22Rv1 (cell line): ENCODE results near the gene NFATC2.

Experiments
- H3K27ac ChIP-seq: fragments of 450-650 bp; 2 replicates; pipeline ENCODE4 v1.5.1; 2017
- CTCF ChIP-seq: fragments of 450-650 bp; IDR thresholded peaks from 2 replicates; pipeline ENCODE4 v1.5.1; 2017; ENCODE audit warnings: mild to moderate bottlenecking
- ZFX ChIP-seq: fragments of 450-650 bp; IDR thresholded peaks from 2 replicates; pipeline ENCODE4 v1.6.1; 2017; ENCODE audit warnings: antibody characterized with exemption, borderline replicate concordance

The NFATC2 gene

GRCh38 chr20:51525241-51526105, 17.0 kb downstream of the NFATC2 start:
- H3K27ac ChIP-seq, result no peak overlapping the region
- no peak for TF ChIP-seq CTCF
- no peak for TF ChIP-seq ZFX

- no peak for TF ChIP-seq CTCF
- TF ChIP-seq ZFX, result no peak
- H3K27ac ChIP-seq, result no peak overlapping the region
Measured at GRCh38 chr20:51523276-51524013, 19.1 kb downstream of the NFATC2 start.

- H3K27ac ChIP-seq, result no peak overlapping the region
- TF ChIP-seq CTCF (no peak), ZFX (no peak)
Measured at GRCh38 chr20:51522207-51522606, 20.3 kb downstream of the NFATC2 start.

GRCh38 chr20:51517839-51518238, 24.7 kb downstream of the NFATC2 start:
- TF ChIP-seq CTCF, result no peak
- no peak for TF ChIP-seq ZFX
- no peak overlapping the region for H3K27ac ChIP-seq

- H3K27ac ChIP-seq, result no peak overlapping the region
- TF ChIP-seq CTCF (no peak), ZFX (no peak)
Measured at GRCh38 chr20:51516855-51517254, 25.7 kb downstream of the NFATC2 start.

GRCh38 chr20:51514836-51515235, 27.7 kb downstream of the NFATC2 start:
- H3K27ac ChIP-seq, result no peak overlapping the region
- TF ChIP-seq ZFX, result no peak
- TF ChIP-seq CTCF, result no peak

GRCh38 chr20:51514249-51514648, 28.3 kb downstream of the NFATC2 start:
- TF ChIP-seq ZFX (no peak), CTCF (no peak)
- no peak overlapping the region for H3K27ac ChIP-seq
